ENCODE data around the gene SETD3. TPM values are rescaled to one million over a fixed set of nuclear protein-coding genes. Genes with fewer than 3 reads are reported as not detected.

The SETD3 gene
- polyA plus RNA-seq, 1 donor from 2014 or later = 49.6 TPM

- H3K27me3 ChIP-seq (ENCODE audit: insufficient read depth, low read depth, low read length) = no peaks in the 10 kb centered on the region
- H3K4me3 ChIP-seq (ENCODE audit: low read length) = no peak overlapping the region
- TF ChIP-seq MXI1 (conservative IDR thresholded peaks at IDR 0.05; ENCODE audit: poor library complexity, severe bottlenecking) = no peak
- TF ChIP-seq TAF1 (IDR thresholded peaks at IDR 0.05; ENCODE audit: low read depth) = no peak
- no peak for TF ChIP-seq CTCF (IDR thresholded peaks at IDR 0.05; ENCODE audit: poor library complexity, severe bottlenecking)
- no peak for TF ChIP-seq EP300 (conservative IDR thresholded peaks at IDR 0.05; ENCODE audit: poor library complexity, severe bottlenecking)
- TF ChIP-seq POLR2AphosphoS5 (IDR thresholded peaks at IDR 0.05) = no peak
- no peak for TF ChIP-seq REST (IDR thresholded peaks at IDR 0.05; ENCODE audit: borderline replicate concordance)
- TF ChIP-seq EZH2 (IDR thresholded peaks at IDR 0.05; ENCODE audit: borderline replicate concordance, insufficient read depth, low read length, poor library complexity, severe bottlenecking) = no peak
- no peak for TF ChIP-seq SMC3 (conservative IDR thresholded peaks at IDR 0.05; ENCODE audit: poor library complexity)
- TF ChIP-seq RAD21 (conservative IDR thresholded peaks at IDR 0.05) = no peak
- no peaks in the 10 kb centered on the region for H3K36me3 ChIP-seq (ENCODE audit: insufficient read depth, low read length)
- H4K20me1 ChIP-seq (ENCODE audit: insufficient read depth) = no peaks in the 10 kb centered on the region
- H3K4me2 ChIP-seq (ENCODE audit: low read length) = no peak overlapping the region
- H3K9me3 ChIP-seq (ENCODE audit: low read length) = no peaks in the 10 kb centered on the region
- H3F3A ChIP-seq (ENCODE audit: insufficient read depth, low read length, poor library complexity, severe bottlenecking) = no peaks in the 10 kb centered on the region
- no peak overlapping the region for H3K27ac ChIP-seq (ENCODE audit: low read length)
- no peak overlapping the region for H3K9ac ChIP-seq (ENCODE audit: low read length)
- no peaks in the 10 kb centered on the region for H3K9me2 ChIP-seq (ENCODE audit: insufficient read depth, low read length)
- H3K79me2 ChIP-seq (replicated peaks; ENCODE audit: insufficient read depth, low read length) = no peaks in the 10 kb centered on the region
- no peak overlapping the region for H2AFZ ChIP-seq (ENCODE audit: low read depth, low read length)
Observed at GRCh38 chr14:99361596-99362215, 119.0 kb downstream of the SETD3 start.

- H3K9me3 ChIP-seq (ENCODE audit: low read length) = no peaks in the 10 kb centered on the region
Observed at GRCh38 chr14:99360774-99361595, 119.7 kb downstream of the SETD3 start.

More at GRCh38 chr14:99360774-99361595, 119.7 kb downstream of the SETD3 start:
- Histone ChIP-seq H3K4me2 (ENCODE audit: low read length) (no peak overlapping the region), H3K4me3 (ENCODE audit: low read length) (no peak overlapping the region), H3K9me2 (ENCODE audit: insufficient read depth, low read length) (no peaks in the 10 kb centered on the region), H3K27me3 (ENCODE audit: insufficient read depth, low read depth, low read length) (no peaks in the 10 kb centered on the region), H4K20me1 (ENCODE audit: insufficient read depth) (no peaks in the 10 kb centered on the region), H2AFZ (ENCODE audit: low read depth, low read length) (no peak overlapping the region), H3K36me3 (ENCODE audit: insufficient read depth, low read length) (no peaks in the 10 kb centered on the region), H3K79me2 (replicated peaks; ENCODE audit: insufficient read depth, low read length) (no peaks in the 10 kb centered on the region), H3K27ac (ENCODE audit: low read length) (no peak overlapping the region), H3F3A (ENCODE audit: insufficient read depth, low read length, poor library complexity, severe bottlenecking) (no peaks in the 10 kb centered on the region), H3K9ac (ENCODE audit: low read length) (no peak overlapping the region)
- TF ChIP-seq MXI1 (conservative IDR thresholded peaks at IDR 0.05; ENCODE audit: poor library complexity, severe bottlenecking) (no peak), EZH2 (IDR thresholded peaks at IDR 0.05; ENCODE audit: borderline replicate concordance, insufficient read depth, low read length, poor library complexity, severe bottlenecking) (no peak), EP300 (conservative IDR thresholded peaks at IDR 0.05; ENCODE audit: poor library complexity, severe bottlenecking) (no peak), CTCF (IDR thresholded peaks at IDR 0.05; ENCODE audit: poor library complexity, severe bottlenecking) (no peak), RAD21 (conservative IDR thresholded peaks at IDR 0.05) (no peak), POLR2AphosphoS5 (IDR thresholded peaks at IDR 0.05) (no peak), TAF1 (IDR thresholded peaks at IDR 0.05; ENCODE audit: low read depth) (no peak), REST (IDR thresholded peaks at IDR 0.05; ENCODE audit: borderline replicate concordance) (no peak)
